GM18505 (cell line): ENCODE data around the gene GET3.

ENCODE experiments used
- ATAC-seq: cut with Tn5 transposase; IDR thresholded peaks from one replicate; pipeline ENCODE4 v1.9.1; 2021; ENCODE audit not compliant: unreplicated experiment
- POLR2A ChIP-seq: IDR thresholded peaks from 4 replicates; pipeline ENCODE4 v1.6.1; 2011; ENCODE audit warnings: borderline replicate concordance; ENCODE audit not compliant: insufficient read depth, insufficient read length; ENCODE audit errors: extremely low read depth

Gene GET3

GRCh38 chr19:12785431-12786031 lies 48.2 kb downstream of the GET3 start:
- ATAC-seq, result no peak
- no peak for TF ChIP-seq POLR2A

DNA sequence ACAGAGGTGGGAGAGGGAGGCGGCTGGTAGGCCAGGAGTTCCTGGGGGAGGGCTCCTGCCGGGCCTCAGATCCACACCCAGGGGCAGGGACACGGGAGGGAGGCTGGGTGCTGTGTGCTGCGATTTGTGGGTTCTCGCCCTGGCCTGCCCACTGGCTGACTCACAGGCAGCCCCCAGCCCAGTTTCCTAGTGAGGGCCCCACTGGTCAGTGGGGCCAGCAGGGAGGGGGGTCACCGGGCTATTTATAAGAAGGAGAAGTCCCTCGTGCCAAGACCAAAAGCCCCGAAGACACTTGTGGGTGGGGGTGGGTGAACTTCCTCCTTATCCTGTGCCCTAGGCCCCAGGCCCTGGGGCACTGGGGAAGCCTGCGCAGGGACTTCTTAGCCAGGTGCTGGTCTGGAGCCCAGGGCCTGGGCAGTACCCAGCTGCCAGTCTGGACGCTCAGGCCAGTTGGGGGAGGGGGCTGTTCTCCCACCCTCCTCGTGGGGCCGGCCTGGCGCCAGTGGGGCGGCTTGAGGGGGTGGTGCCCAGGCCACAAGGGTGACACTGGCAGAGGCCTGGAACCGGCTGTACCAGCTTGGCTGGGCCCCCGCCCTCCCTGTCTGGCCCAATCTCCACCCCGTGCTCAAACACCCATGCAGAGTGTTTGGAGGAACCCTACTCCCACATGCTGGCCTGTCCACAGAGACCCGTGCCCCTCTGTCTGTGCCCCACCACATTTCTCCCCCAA lies 49.0 kb downstream of the GET3 start:
- ATAC-seq, result no peak
- no peak for TF ChIP-seq POLR2A

DNA sequence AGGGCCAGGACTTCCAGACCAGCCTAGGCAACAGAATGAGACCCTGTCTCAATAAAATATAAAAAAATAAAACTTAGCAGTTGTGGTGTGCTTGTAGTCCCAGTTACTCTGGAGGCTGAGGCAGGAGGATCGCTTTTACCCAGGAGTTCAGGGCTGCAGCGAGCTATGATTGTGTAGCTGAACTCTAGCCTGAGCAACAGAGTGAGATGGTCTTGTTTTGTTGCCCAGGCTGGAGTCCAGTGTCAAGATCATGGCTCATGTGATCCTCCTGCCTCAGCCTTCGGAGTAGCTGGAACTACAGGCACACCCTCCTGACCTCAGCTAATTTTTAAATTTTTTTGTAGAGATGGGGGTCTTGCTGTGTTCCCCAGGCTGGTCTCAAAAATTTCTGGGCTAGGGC lies 49.7 kb downstream of the GET3 start:
- TF ChIP-seq POLR2A, result no peak
- no peak for ATAC-seq

- no peak for TF ChIP-seq POLR2A
- no peak for ATAC-seq
Observed at GRCh38 chr19:12787458-12787857, 50.2 kb downstream of the GET3 start.

- TF ChIP-seq POLR2A, result no peak
- no peak for ATAC-seq
Observed at GRCh38 chr19:12788042-12788681, 50.9 kb downstream of the GET3 start.

DNA sequence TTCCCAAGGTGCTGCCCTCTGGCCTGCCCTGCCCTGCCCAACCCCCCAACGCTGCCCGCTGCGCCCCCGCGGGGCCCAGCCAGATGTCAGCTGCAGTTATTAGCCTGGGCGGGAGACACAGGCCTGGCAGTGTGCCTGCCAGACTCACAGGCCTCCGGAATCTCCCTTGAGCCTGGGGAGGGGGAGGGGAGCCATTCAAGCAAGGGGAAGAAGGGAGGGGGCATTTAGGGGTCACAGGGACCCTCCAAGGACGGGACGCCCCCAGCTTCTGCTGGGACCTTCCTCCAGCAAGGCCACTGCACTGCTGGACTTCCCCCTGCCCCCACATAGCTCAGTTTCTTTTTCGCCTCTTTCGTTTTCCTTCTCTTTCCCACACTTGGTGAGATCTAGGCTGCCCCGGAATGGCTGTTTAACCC lies 51.4 kb downstream of the GET3 start:
- TF ChIP-seq POLR2A, result no peak
- no peak for ATAC-seq

DNA sequence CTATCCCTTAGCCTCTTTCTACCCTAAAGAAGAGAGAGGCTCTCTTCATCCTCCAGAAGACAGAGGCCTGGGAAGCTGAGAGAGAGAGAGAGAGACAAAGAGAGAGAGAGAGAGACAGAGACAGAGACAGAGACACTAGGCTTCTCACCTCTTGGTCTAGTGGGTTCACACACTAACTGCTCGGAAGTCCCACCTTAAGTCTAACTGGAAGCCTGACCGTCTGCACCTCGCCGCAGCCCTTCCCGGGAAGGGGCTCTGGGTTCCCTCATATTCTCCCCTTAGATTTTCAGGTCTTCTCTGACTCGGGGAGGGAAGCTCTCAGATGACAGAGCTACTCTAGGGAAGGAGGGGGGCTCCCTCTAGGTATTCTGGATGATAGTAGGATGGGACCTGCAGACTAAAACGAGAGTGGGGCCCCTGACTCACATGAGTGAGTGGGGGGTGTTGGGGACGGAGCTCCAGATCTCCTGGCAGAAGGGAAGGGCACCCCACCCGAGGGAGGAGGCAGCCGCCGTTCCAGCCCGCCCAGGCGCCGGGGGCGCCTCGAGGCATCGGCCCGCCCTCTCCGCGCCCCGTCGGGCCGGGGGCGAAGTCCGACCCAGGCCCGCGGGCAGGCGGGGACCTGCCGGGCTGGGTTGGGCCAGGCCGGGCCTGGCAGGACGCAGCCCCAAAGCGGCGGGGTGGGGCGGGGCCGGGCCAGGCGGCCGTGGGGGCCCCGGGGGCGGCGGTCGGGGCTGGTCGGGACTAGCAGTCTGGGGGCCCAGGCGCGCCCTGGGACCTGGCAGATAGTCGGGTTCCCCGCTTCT lies 52.0 kb downstream of the GET3 start:
- TF ChIP-seq POLR2A, result peak; percentile 66

GRCh38 chr19:12789904-12790619 lies 52.8 kb downstream of the GET3 start:
- no peak for TF ChIP-seq POLR2A

More for the DNA sequence above, 52.0 kb downstream of the GET3 start:
- ATAC-seq, result no peak

GRCh38 chr19:12790628-12791344 lies 53.5 kb downstream of the GET3 start:
- no peak for TF ChIP-seq POLR2A
- ATAC-seq, result no peak

More at GRCh38 chr19:12789904-12790619, 52.8 kb downstream of the GET3 start:
- peak; percentile 28 for ATAC-seq

DNA sequence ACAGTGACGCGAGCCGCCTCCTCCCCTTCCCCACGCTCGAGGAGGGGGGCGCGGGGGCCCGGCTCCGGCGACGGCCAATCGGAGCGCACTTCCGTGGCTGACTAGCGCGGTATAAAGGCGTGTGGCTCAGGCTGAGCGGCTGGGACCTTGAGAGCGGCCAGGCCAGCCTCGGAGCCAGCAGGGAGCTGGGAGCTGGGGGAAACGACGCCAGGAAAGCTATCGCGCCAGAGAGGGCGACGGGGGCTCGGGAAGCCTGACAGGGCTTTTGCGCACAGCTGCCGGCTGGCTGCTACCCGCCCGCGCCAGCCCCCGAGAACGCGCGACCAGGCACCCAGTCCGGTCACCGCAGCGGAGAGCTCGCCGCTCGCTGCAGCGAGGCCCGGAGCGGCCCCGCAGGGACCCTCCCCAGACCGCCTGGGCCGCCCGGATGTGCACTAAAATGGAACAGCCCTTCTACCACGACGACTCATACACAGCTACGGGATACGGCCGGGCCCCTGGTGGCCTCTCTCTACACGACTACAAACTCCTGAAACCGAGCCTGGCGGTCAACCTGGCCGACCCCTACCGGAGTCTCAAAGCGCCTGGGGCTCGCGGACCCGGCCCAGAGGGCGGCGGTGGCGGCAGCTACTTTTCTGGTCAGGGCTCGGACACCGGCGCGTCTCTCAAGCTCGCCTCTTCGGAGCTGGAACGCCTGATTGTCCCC lies 54.2 kb downstream of the GET3 start, which contains the start of gene JUNB:
Gene JUNB (plus strand): TSS at position 142 of the 706 bp plus-strand sequence. CDS start 286 bp downstream, at position 428.
- peak; percentile 22 for ATAC-seq
- TF ChIP-seq POLR2A, result peak; percentile 100

DNA sequence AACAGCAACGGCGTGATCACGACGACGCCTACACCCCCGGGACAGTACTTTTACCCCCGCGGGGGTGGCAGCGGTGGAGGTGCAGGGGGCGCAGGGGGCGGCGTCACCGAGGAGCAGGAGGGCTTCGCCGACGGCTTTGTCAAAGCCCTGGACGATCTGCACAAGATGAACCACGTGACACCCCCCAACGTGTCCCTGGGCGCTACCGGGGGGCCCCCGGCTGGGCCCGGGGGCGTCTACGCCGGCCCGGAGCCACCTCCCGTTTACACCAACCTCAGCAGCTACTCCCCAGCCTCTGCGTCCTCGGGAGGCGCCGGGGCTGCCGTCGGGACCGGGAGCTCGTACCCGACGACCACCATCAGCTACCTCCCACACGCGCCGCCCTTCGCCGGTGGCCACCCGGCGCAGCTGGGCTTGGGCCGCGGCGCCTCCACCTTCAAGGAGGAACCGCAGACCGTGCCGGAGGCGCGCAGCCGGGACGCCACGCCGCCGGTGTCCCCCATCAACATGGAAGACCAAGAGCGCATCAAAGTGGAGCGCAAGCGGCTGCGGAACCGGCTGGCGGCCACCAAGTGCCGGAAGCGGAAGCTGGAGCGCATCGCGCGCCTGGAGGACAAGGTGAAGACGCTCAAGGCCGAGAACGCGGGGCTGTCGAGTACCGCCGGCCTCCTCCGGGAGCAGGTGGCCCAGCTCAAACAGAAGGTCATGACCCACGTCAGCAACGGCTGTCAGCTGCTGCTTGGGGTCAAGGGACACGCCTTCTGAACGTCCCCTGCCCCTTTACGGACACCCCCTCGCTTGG lies 55.0 kb downstream of the GET3 start:
- no peak for ATAC-seq
- TF ChIP-seq POLR2A, result peak; percentile 66

DNA sequence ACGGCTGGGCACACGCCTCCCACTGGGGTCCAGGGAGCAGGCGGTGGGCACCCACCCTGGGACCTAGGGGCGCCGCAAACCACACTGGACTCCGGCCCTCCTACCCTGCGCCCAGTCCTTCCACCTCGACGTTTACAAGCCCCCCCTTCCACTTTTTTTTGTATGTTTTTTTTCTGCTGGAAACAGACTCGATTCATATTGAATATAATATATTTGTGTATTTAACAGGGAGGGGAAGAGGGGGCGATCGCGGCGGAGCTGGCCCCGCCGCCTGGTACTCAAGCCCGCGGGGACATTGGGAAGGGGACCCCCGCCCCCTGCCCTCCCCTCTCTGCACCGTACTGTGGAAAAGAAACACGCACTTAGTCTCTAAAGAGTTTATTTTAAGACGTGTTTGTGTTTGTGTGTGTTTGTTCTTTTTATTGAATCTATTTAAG lies 55.6 kb downstream of the GET3 start:
- TF ChIP-seq POLR2A, result no peak
- ATAC-seq, result no peak
